RWPE1 (cell line): ENCODE measurements around the gene CLDN24.

Experiments used
- CTCF ChIA-PET: fragments of 350-600 bp; sonication (Branson Sonifier 250); formaldehyde crosslinking; extraction: SDS; loops from one replicate; lab custom pipeline; 2021; lab: Yijun Ruan, JAX
- POLR2A ChIA-PET: fragments of 400-600 bp; formaldehyde crosslinking; extraction: SDS; loops from one replicate; lab custom pipeline; 2020; ENCODE audit warnings: antibody characterized with exemption; ENCODE audit not compliant: low non-redundant PET; lab: Yijun Ruan, JAX
- DNase-seq: peaks from one replicate; pipeline ENCODE4 v3.0.0; 2012; ENCODE audit warnings: low spot score
- H3K27ac ChIP-seq: fragments of 450-650 bp; 2 replicates; pipeline ENCODE4 v1.5.1; 2017
- TF ChIP-seq, protein P1 (sequence below): fragments of 450-650 bp; conservative IDR thresholded peaks from 2 replicates; pipeline ENCODE4 v1.5.1; 2017; ENCODE audit warnings: low read depth, mild to moderate bottlenecking

The CLDN24 gene

DNA sequence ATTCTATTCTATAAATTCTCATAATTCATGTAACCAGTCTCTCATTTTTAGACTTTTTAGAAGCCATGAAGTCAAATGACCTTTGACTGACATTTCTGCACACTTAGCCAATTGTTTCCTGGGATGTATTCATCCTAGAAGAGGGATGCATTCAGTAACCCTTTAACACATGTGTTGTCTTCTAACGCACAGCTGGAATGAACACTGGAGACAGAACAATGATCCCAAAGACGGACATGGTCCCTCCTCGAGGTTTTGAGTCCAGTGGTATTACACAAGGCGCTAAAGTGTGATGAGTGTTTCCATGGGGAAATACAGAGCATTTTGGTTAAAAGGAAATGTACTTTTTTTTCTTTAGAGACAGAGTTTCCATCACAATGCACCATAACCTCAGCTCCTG is 39.8 kb upstream of the CLDN24 start:
- no peak overlapping the region for H3K27ac ChIP-seq
- CTCF ChIA-PET, result interaction anchor here (0.7 kb wide), 1 partner anchor 22 kb away, joined by 3 read pairs; no protein-coding TSS in a partner anchor
- POLR2A ChIA-PET, result no interaction called here
- DNase-seq, result no peak
- TF ChIP-seq, protein P1, sequence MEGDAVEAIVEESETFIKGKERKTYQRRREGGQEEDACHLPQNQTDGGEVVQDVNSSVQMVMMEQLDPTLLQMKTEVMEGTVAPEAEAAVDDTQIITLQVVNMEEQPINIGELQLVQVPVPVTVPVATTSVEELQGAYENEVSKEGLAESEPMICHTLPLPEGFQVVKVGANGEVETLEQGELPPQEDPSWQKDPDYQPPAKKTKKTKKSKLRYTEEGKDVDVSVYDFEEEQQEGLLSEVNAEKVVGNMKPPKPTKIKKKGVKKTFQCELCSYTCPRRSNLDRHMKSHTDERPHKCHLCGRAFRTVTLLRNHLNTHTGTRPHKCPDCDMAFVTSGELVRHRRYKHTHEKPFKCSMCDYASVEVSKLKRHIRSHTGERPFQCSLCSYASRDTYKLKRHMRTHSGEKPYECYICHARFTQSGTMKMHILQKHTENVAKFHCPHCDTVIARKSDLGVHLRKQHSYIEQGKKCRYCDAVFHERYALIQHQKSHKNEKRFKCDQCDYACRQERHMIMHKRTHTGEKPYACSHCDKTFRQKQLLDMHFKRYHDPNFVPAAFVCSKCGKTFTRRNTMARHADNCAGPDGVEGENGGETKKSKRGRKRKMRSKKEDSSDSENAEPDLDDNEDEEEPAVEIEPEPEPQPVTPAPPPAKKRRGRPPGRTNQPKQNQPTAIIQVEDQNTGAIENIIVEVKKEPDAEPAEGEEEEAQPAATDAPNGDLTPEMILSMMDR, result no peak

DNA sequence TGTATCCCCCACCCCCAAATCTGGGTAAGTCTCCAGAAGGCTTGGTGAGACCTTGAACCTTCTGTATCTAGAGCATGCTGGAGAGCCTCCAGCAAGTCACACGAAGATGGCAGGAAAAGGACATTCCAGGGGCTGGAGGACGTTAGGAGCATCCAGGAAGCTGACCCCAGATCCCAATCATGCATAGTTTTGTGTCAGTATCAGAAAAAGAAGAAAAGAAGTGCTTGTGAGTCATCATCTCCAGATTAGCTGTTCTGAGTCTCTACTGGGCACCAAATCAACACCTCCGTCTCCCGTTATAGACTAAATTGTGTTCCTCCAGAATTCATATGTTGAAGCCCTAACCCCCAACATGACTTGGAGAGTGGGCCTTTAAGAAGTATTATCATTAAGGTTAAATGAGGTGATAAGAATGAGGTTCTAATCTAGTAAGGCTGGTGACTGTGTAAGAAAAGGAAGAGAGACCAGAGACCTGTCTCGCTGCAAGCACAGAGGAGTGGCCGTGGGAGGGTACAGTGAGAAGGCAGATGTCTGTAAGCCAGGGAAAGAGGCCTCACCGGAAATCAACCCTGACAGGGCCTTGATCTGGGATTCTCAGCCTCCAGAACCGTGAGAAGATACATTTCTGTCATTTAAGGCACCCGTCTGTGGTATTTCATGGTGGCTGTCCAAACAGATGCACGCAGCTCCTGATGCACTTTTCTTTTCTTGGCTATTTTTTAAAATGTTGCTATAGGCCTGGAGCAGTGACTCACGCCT is 38.1 kb upstream of the CLDN24 start:
- TF ChIP-seq, protein P1, result no peak
- CTCF ChIA-PET, result interaction anchor here (0.6 kb wide), 1 partner anchor 1574 kb away, joined by 3 read pairs; no protein-coding TSS in a partner anchor

DNA sequence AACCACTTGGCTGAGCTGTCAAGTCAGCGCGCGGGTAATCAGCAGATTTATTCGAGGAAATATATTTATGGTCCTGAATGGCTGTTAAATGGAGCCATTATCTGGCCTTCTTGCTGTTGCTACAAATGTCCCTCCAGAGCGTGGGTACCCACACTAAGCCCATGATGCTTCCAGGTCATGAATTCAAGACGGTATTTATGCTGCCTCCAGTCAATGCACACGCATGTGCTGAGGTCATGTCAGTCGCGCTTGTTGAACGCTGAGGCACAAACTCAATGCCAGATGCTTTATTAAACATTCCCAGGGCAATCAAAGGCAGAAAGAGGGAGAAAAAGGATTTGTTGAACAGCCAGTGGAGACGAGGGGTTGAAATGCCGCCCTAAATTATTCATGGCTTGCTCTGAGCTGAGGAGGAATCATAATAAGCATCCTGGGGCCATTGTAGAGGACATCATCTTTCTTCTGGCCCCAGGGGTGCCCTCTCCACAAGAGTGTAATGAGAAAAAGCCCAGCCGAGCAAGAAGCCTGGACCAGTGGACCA is 36.1 kb upstream of the CLDN24 start:
- TF ChIP-seq, protein P1, result no peak
- ChIA-PET POLR2A (interaction anchor here (0.6 kb wide), 1 partner anchor 11 kb away, joined by 3 read pairs; no protein-coding TSS in a partner anchor), CTCF (no interaction called here)
- no peak overlapping the region for H3K27ac ChIP-seq
- DNase-seq, result no peak

More for the DNA sequence above, 38.1 kb upstream of the CLDN24 start:
- H3K27ac ChIP-seq, result no peak overlapping the region
- no peak for DNase-seq
- POLR2A ChIA-PET, result no interaction called here

DNA sequence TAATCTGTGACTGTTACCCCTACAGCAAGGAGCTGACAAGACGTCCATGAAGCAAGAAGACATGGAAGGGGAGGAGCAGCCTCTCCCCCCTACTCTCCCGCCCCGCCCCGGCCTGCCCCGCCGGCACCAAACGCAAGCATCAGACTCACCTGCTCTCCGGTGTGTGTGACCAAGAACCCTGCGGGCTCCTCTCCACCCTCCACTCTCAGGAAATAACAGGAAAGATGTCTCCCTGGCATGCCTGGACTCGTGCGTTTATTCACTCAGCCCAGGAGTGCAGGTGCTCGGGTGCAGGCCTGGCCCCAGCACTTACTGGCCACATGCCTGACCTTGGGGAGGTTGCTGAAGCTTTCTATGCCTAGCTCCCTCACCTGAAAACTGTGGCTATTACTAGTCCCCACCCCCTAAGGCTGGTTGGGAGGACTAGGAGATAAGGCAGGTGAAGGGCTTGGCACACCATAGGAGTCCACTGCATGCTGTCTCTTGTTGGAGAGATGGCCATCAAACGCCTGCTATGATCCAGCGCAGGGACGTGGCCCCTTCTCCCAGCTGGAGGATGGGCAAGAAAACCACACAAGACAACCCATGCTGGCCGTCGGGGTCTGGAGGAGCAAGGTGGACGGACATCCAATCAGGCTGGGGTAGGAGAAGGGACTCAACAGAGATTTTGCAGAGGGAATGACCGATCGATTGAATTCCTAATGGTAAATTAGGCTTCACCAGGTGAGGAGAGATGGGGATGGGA is 34.9 kb upstream of the CLDN24 start:
- ChIA-PET POLR2A (no interaction called here), CTCF (no interaction called here)
- H3K27ac ChIP-seq, result no peak overlapping the region
- DNase-seq, result peak; percentile 86
- TF ChIP-seq, protein P1, result no peak

DNA sequence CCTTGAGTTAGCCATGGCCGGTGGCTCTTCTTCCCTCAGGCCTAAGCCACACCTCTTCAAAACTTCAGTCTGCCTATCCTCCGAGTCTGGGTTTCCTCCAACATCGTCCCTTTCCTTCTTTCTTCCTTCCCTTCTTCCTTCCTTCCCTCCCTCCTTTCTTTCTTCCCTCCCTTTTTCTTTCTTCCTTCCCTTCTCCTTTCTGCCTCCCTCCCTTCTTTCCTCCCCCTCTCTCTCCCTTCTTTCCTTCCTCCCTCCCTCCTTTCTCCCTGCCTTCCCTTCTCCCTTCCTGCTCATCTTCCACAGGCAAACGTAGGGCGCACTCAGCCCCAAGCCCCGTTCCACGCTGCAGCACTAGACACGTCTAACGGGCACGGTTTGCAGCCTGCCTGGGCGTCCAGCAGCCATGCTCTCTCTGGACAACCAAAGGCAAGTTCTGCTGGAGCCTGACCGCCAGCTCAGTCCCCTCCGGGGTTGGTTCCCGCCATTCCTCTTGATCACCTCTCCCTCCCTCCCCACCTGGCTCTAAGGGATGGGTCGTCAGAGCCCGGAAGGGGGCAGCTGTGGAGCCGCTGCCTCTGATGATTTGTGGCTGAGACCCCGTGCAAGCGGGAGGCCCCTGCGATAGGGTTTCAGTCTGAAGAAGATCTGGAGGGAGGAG is 34.1 kb upstream of the CLDN24 start:
- no peak for DNase-seq
- no peak overlapping the region for H3K27ac ChIP-seq
- CTCF ChIA-PET, result interaction anchor here (0.7 kb wide), 1 partner anchor 367 kb away, joined by 3 read pairs; no protein-coding TSS in a partner anchor
- TF ChIP-seq, protein P1, result no peak
- POLR2A ChIA-PET, result no interaction called here

DNA sequence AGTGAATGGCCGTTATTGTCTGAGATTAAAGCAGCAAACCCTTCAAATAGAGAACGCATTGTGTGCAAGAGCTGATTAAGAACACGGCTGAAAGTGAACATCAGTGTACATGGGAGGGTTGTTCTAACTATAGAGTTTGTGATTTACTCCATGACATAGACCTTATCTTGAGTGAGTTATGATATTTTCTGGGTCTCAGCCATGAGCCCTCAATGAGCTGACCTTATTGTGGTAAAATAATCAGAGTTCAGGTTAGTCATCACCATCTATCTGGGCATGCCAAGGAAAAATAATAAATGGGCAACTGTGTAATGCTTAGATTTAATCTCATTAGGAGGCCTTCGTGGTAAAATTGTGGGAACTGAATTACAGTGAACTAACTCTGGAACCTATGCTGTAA is 33.2 kb upstream of the CLDN24 start:
- peak; percentile 47 for DNase-seq
- TF ChIP-seq, protein P1, result no peak
- POLR2A ChIA-PET, result no interaction called here
- CTCF ChIA-PET, result interaction anchor here (0.6 to 0.7 kb wide), 3 partner anchors 11 to 368 kb away, joined by 3 to 6 read pairs (median 3); no protein-coding TSS in a partner anchor
- no peak overlapping the region for H3K27ac ChIP-seq
